ENCODE measurements around the gene SLC25A17. TPM values are rescaled to one million over a fixed set of nuclear protein-coding genes. Genes with fewer than 3 reads are reported as not detected.

The SLC25A17 gene
- total and polyA plus RNA-seq, 9 donors, result 23.4 to 61.4 (median 34.2) TPM

GRCh38 chr22:40803321-40803720, 15.8 kb downstream of the SLC25A17 start:
- H3K27ac ChIP-seq, result no peak overlapping the region
- H3K27me3 ChIP-seq, result no peaks in the 10 kb centered on the region
- peaks cover 8% of the 10 kb centered on the region for H3K4me1 ChIP-seq (ENCODE audit: insufficient read depth)
- no peak for DNase-seq
- H3K9me3 ChIP-seq, result no peaks in the 10 kb centered on the region
- no peaks in the 10 kb centered on the region for H3K36me3 ChIP-seq
- WGBS, 3 donors, result 68 to 82% (median 81%) methylated on average over 1 of the region's 1 CpG
- no peak overlapping the region for H3K4me3 ChIP-seq
- intact Hi-C loops (cut with DNase I), result no loop called here
- no peak for TF ChIP-seq CTCF (IDR thresholded peaks at IDR 0.05)
- TF ChIP-seq EP300 (IDR thresholded peaks at IDR 0.05), result no peak
- no peak for TF ChIP-seq POLR2A (IDR thresholded peaks at IDR 0.05)

GRCh38 chr22:40799008-40799407, 20.1 kb downstream of the SLC25A17 start:
- no peak overlapping the region for H3K27ac ChIP-seq
- intact Hi-C loops (cut with DNase I), result no loop called here
- no peaks in the 10 kb centered on the region for H3K27me3 ChIP-seq
- no peaks in the 10 kb centered on the region for H3K36me3 ChIP-seq
- DNase-seq, result no peak
- TF ChIP-seq CTCF (IDR thresholded peaks at IDR 0.05) (no peak), EP300 (IDR thresholded peaks at IDR 0.05) (no peak), POLR2A (IDR thresholded peaks at IDR 0.05) (no peak)
- WGBS, 3 donors, result 93 to 95% (median 94%) methylated on average over 3 of the region's 3 CpGs
- H3K4me1 ChIP-seq (ENCODE audit: insufficient read depth), result peaks cover 5% of the 10 kb centered on the region
- no peak overlapping the region for H3K4me3 ChIP-seq
- H3K9me3 ChIP-seq, result no peaks in the 10 kb centered on the region

GRCh38 chr22:40797427-40797826, 21.7 kb downstream of the SLC25A17 start:
- H3K9me3 ChIP-seq, result no peaks in the 10 kb centered on the region
- H3K4me1 ChIP-seq (ENCODE audit: insufficient read depth), result peaks cover 7% of the 10 kb centered on the region
- WGBS, 3 donors, result 95 to 96% (median 96%) methylated on average over 1 of the region's 1 CpG
- no peak overlapping the region for H3K27ac ChIP-seq
- DNase-seq, result no peak
- H3K27me3 ChIP-seq, result no peaks in the 10 kb centered on the region
- no peak for TF ChIP-seq EP300 (IDR thresholded peaks at IDR 0.05)
- no peak for TF ChIP-seq CTCF (IDR thresholded peaks at IDR 0.05)
- TF ChIP-seq POLR2A (IDR thresholded peaks at IDR 0.05), result no peak
- H3K36me3 ChIP-seq, result no peaks in the 10 kb centered on the region
- H3K4me3 ChIP-seq, result no peak overlapping the region
- intact Hi-C loops (cut with DNase I), result no loop called here

- no peaks in the 10 kb centered on the region for H3K36me3 ChIP-seq
- no peak overlapping the region for H3K4me3 ChIP-seq
- intact Hi-C loops (cut with DNase I), result no loop called here
- TF ChIP-seq EP300 (IDR thresholded peaks at IDR 0.05) (no peak), CTCF (IDR thresholded peaks at IDR 0.05) (no peak), POLR2A (IDR thresholded peaks at IDR 0.05) (no peak)
- H3K27me3 ChIP-seq, result no peaks in the 10 kb centered on the region
- H3K27ac ChIP-seq, result no peak overlapping the region
- no peak for DNase-seq
- 20 to 45% (median 23%) methylated on average over 2 of the region's 2 CpGs for WGBS, 3 donors
- peaks cover 4% of the 10 kb centered on the region for H3K4me1 ChIP-seq (ENCODE audit: insufficient read depth)
- no peaks in the 10 kb centered on the region for H3K9me3 ChIP-seq
Observed at GRCh38 chr22:40792451-40792850, 26.7 kb downstream of the SLC25A17 start.

GRCh38 chr22:40791241-40791640, 27.9 kb downstream of the SLC25A17 start:
- intact Hi-C loops (cut with DNase I), result no loop called here
- no peak for DNase-seq
- Histone ChIP-seq H3K9me3 (no peaks in the 10 kb centered on the region), H3K27ac (no peak overlapping the region), H3K27me3 (no peaks in the 10 kb centered on the region), H3K4me1 (ENCODE audit: insufficient read depth) (peaks cover 3% of the 10 kb centered on the region), H3K4me3 (no peak overlapping the region), H3K36me3 (no peaks in the 10 kb centered on the region)
- TF ChIP-seq EP300 (IDR thresholded peaks at IDR 0.05) (no peak), POLR2A (IDR thresholded peaks at IDR 0.05) (no peak), CTCF (IDR thresholded peaks at IDR 0.05) (no peak)
